DMS79 treated with DMSO at 0.1 percent for 48 hours (cell line): ENCODE measurements around the gene ZSCAN31.
A peak's percentile ranks its signal among the peaks of the same experiment; 100 is the strongest.

Experiments used
- DNase-seq: peaks from one replicate; lab custom pipeline; 2025; lab: John Stamatoyannopoulos, UW

ZSCAN31 gene

GRCh38 chr6:28353356-28353755 is 17.4 kb upstream of the ZSCAN31 start:
- peak; percentile 4 for DNase-seq

GRCh38 chr6:28351493-28351925 is 15.6 kb upstream of the ZSCAN31 start:
- no peak for DNase-seq

GRCh38 chr6:28351087-28351486 is 15.1 kb upstream of the ZSCAN31 start:
- DNase-seq = no peak

- peak; percentile 90 for DNase-seq
Measured at GRCh38 chr6:28349892-28350737, 14.2 kb upstream of the ZSCAN31 start, which contains the start of gene ZKSCAN3. ZKSCAN3 (plus strand) TSS chr6:28349947; CDS start chr6:28359587, 9,640 bp downstream.

GRCh38 chr6:28349344-28349891 is 13.5 kb upstream of the ZSCAN31 start:
- no peak for DNase-seq

GRCh38 chr6:28347119-28347518 is 11.2 kb upstream of the ZSCAN31 start:
- no peak for DNase-seq

GRCh38 chr6:28345201-28345600 is 9.3 kb upstream of the ZSCAN31 start:
- no peak for DNase-seq

- no peak for DNase-seq
Measured at GRCh38 chr6:28343898-28344677, 8.1 kb upstream of the ZSCAN31 start.

- DNase-seq = no peak
Measured at GRCh38 chr6:28340310-28341095, 4.6 kb upstream of the ZSCAN31 start.

GRCh38 chr6:28337121-28337520 is 1.2 kb upstream of the ZSCAN31 start:
- DNase-seq = peak; percentile 32

- peak; percentile 84 for DNase-seq
Measured at GRCh38 chr6:28336284-28337120, 554 bp upstream of the ZSCAN31 start.

GRCh38 chr6:28335040-28335563 is 846 bp downstream of the ZSCAN31 start:
- no peak for DNase-seq

GRCh38 chr6:28334286-28335039 is 1.5 kb downstream of the ZSCAN31 start:
- DNase-seq = no peak

- DNase-seq = no peak
Measured at GRCh38 chr6:28333599-28334018, 2.3 kb downstream of the ZSCAN31 start.

GRCh38 chr6:28333047-28333446 is 2.9 kb downstream of the ZSCAN31 start:
- no peak for DNase-seq

- DNase-seq = no peak
Measured at GRCh38 chr6:28330041-28330440, 5.9 kb downstream of the ZSCAN31 start.

- no peak for DNase-seq
Measured at GRCh38 chr6:28326371-28326948, 9.5 kb downstream of the ZSCAN31 start.

- no peak for DNase-seq
Measured at GRCh38 chr6:28323813-28324424, 12.0 kb downstream of the ZSCAN31 start.

- DNase-seq = no peak
Measured at GRCh38 chr6:28322661-28323060, 13.3 kb downstream of the ZSCAN31 start.
